Stomach (tissue), 9 donors: ENCODE results near the gene BCLAF1. TPM values are rescaled to one million over a fixed set of nuclear protein-coding genes. Genes with fewer than 3 reads are reported as not detected.

ENCODE experiments used
- DNase-seq, 2 donors: peaks; one replicate each; pipeline versions ENCODE4 v3.0.0 to v3.0.0-alpha.2; 2013 to 2019
- H3K27ac ChIP-seq, 5 donors: fragments of 200-600 bp in 4 of 5; sonication (generic) in 4 of 5; one replicate each; pipeline ENCODE4 v1.5.1; 2013 to 2019; ENCODE audit warnings: mild to moderate bottlenecking in 1 of 5, moderate library complexity in 1 of 5
- H3K27me3 ChIP-seq, 3 donors: fragments of 200-600 bp; sonication (generic); one replicate each; pipeline ENCODE4 v1.5.1; 2017 to 2019; ENCODE audit warnings: mixed run types in 1 of 3
- H3K36me3 ChIP-seq, 4 donors: fragments of 200-600 bp; sonication (generic); 1 replicate in 3 of 4; 2 replicates in 1 of 4; pipeline ENCODE4 v1.5.1; 2016 to 2019
- H3K4me1 ChIP-seq, 4 donors: fragments of 200-600 bp; sonication (generic); one replicate each; pipeline ENCODE4 v1.5.1; 2016 to 2019
- H3K4me3 ChIP-seq, 4 donors: fragments of 200-600 bp; sonication (generic) in 3 of 4; one replicate each; pipeline ENCODE4 v1.5.1; 2016 to 2019; ENCODE audit warnings: mild to moderate bottlenecking in 1 of 4
- H3K9me3 ChIP-seq, 4 donors: fragments of 200-600 bp; sonication (generic); one replicate each; pipeline ENCODE4 v1.5.1; 2016 to 2019
- CTCF ChIP-seq, 7 experiments: fragments of 450-650 bp in 4 of 7; fragments of 200-600 bp in 3 of 7; sonication (generic) in 3 of 7; IDR thresholded peaks; one replicate each; pipeline ENCODE4 v1.5.1; 2016 to 2019; ENCODE audit warnings: antibody characterized with exemption in 7 of 7, control low read depth in 2 of 7, mild to moderate bottlenecking in 1 of 7
- EP300 ChIP-seq: sonication (generic); formaldehyde crosslinking; IDR thresholded peaks from one replicate; pipeline ENCODE4 v1.6.1; 2017; ENCODE audit warnings: antibody characterized with exemption
- POLR2A ChIP-seq, 4 donors: fragments of 450-650 bp; IDR thresholded peaks; one replicate each; pipeline ENCODE4 v1.6.1; 2016; ENCODE audit warnings: antibody characterized with exemption in 4 of 4, control low read depth in 2 of 4, mild to moderate bottlenecking in 1 of 4, moderate library complexity in 1 of 4
- POLR2AphosphoS5 ChIP-seq, 3 donors: sonication (generic); formaldehyde crosslinking; IDR thresholded peaks; one replicate each; pipeline ENCODE4 v1.6.1; 2016; ENCODE audit warnings: antibody characterized with exemption in 3 of 3
- WGBS, 5 donors: extraction: QIAGEN DNeasy Blood & Tissue Kit in 3 of 5; methylation state at CpG; one replicate each; pipeline versions ENCODE4 v1.1.5 to v1.1.7; 2013 to 2018; 5-methylcytosine and 5-hydroxymethylcytosine counted together
- intact Hi-C: fragments of 100-400 bp; cut with DNase I; formaldehyde crosslinking; loops from one replicate; pipeline ENCODE4 v1.15.1; 2023; ENCODE audit warnings: low total_unique reads
- polyA plus RNA-seq, 3 donors: library from polyadenylated mRNA; stranded (reverse); fragments of 200-250 nt; gene quantifications; one replicate each; pipeline ENCODE4 v1.2.3, GENCODE V29; 2013
- small RNA-seq, 4 donors: library from RNA; depleted of rRNA; stranded (forward); fragments of <200 nt; gene quantifications; one replicate each; pipeline ENCODE3, GENCODE V24; 2016
- total RNA-seq, 5 donors: library from RNA; depleted of rRNA; stranded (reverse); fragments of >200 nt; gene quantifications; one replicate each; pipeline versions ENCODE4 v1.1.0 to v1.2.3, GENCODE V29; 2014 to 2016
- donor health status: healthy with polysubstance abuse.
- donor health status: Bipolar disorder and iron deficiency.
- donor health status: healthy.

The BCLAF1 gene
- total and polyA plus RNA-seq, 8 donors, result 12.8 to 294 (median 148) TPM

GRCh38 chr6:136209496-136209895, 80.2 kb downstream of the BCLAF1 start:
- no peak for TF ChIP-seq EP300
- no peak for TF ChIP-seq POLR2AphosphoS5 (IDR thresholded peaks at IDR 0.05)
- TF ChIP-seq CTCF (IDR thresholded peaks at IDR 0.05), result no peak
- no peak for TF ChIP-seq POLR2A (IDR thresholded peaks at IDR 0.05)
- no peaks in the 10 kb centered on the region for H3K27me3 ChIP-seq
- intact Hi-C loops, result no loop called here
- no peak overlapping the region for H3K27ac ChIP-seq
- no peak overlapping the region for H3K4me3 ChIP-seq
- no peaks in the 10 kb centered on the region for H3K4me1 ChIP-seq
- H3K36me3 ChIP-seq, result no peaks in the 10 kb centered on the region
- H3K9me3 ChIP-seq, result no peaks in the 10 kb centered on the region
- DNase-seq, result no peak
- WGBS, 5 donors, result 91 to 99% (median 96%) methylated on average over 2 of the region's 2 CpGs

GRCh38 chr6:136208783-136209182, 80.9 kb downstream of the BCLAF1 start:
- Histone ChIP-seq H3K36me3 (no peaks in the 10 kb centered on the region), H3K4me3 (no peak overlapping the region), H3K27ac (no peak overlapping the region), H3K9me3 (no peaks in the 10 kb centered on the region), H3K27me3 (no peaks in the 10 kb centered on the region), H3K4me1 (no peaks in the 10 kb centered on the region)
- intact Hi-C loops, result no loop called here
- no peak for TF ChIP-seq POLR2AphosphoS5 (IDR thresholded peaks at IDR 0.05)
- TF ChIP-seq EP300, result no peak
- TF ChIP-seq POLR2A (IDR thresholded peaks at IDR 0.05), result no peak
- TF ChIP-seq CTCF (IDR thresholded peaks at IDR 0.05), result no peak
- WGBS, 5 donors, result 92 to 98% (median 93%) methylated on average over 4 of the region's 4 CpGs
- DNase-seq, result no peak

Small RNAs within 50 kb of the gene (small RNA-seq; reads per million reads assigned to genes)
- gene AL023284.1, result 0 reads per million in 4 donors

Other genes starting within 250 kb of the BCLAF1 start
- gene MTFR2, start 39.5 kb downstream of the BCLAF1 start, total RNA-seq, result 1 to 10 TPM in 2 of 5 donors, not detected in 3; 1.8 to 4.0 TPM
- gene MTFR2, start 39.5 kb downstream of the BCLAF1 start, polyA plus RNA-seq, result 1 to 10 TPM; 1.8 to 2.6 (median 2.0) TPM